GM13977 (cell line): ENCODE data around the gene PARD3B.

Source experiments
- DNase-seq: peaks from one replicate; pipeline ENCODE4 v3.0.0; 2012; ENCODE audit warnings: low spot score
- CTCF ChIP-seq: IDR thresholded peaks from 2 replicates; pipeline ENCODE4 v1.5.1; 2012; ENCODE audit warnings: mild to moderate bottlenecking, control low read depth; ENCODE audit not compliant: insufficient read depth; ENCODE audit errors: extremely low read depth, missing control alignments
- in situ Hi-C: fragments of 300-500 bp; cut with MboI; formaldehyde crosslinking; loops from one replicate; pipeline ENCODE4 v1.12.0; 2022; ENCODE audit warnings: low sequenced_read_pairs, low pct_unique_long_range_greater_than_20kb, mixed read lengths, inconsistent platforms; ENCODE audit not compliant: unreplicated experiment

Gene PARD3B

GRCh38 chr2:204544961-204545860 lies at the start of gene PARD3B:
TSS of gene PARD3B (plus strand) at chr2:204545475. CDS start at chr2:204546000, 525 bp downstream.
- TF ChIP-seq CTCF: no peak
- in situ Hi-C loops: no loop called here
- peak; percentile 31 for DNase-seq

GRCh38 chr2:204496779-204497178 lies 48.5 kb upstream of the PARD3B start:
- DNase-seq: no peak
- in situ Hi-C loops: no loop called here
- TF ChIP-seq CTCF: no peak

- DNase-seq: no peak
- in situ Hi-C loops: no loop called here
Observed at GRCh38 chr2:204497855-204498254, 47.4 kb upstream of the PARD3B start.

GRCh38 chr2:204498291-204498690 lies 47.0 kb upstream of the PARD3B start:
- no peak for DNase-seq
- in situ Hi-C loops: no loop called here
- no peak for TF ChIP-seq CTCF

More at GRCh38 chr2:204497855-204498254, 47.4 kb upstream of the PARD3B start:
- no peak for TF ChIP-seq CTCF

- no peak for DNase-seq
- no peak for TF ChIP-seq CTCF
- in situ Hi-C loops: no loop called here
Observed at GRCh38 chr2:204503869-204504268, 41.4 kb upstream of the PARD3B start.

GRCh38 chr2:204504594-204504993 lies 40.7 kb upstream of the PARD3B start:
- no peak for DNase-seq
- no peak for TF ChIP-seq CTCF
- in situ Hi-C loops: no loop called here

- TF ChIP-seq CTCF: no peak
- in situ Hi-C loops: no loop called here
- no peak for DNase-seq
Observed at GRCh38 chr2:204505488-204505887, 39.8 kb upstream of the PARD3B start.
